ENCODE data around the gene GPR37.

GPR37 gene

GRCh38 chr7:124780608-124781007, 15.0 kb upstream of the GPR37 start:
- no peak for TF ChIP-seq ZNF8 (CRISPR knock-in tag; IDR thresholded peaks at IDR 0.05)
- TF ChIP-seq SNAI2 (CRISPR knock-in tag; IDR thresholded peaks at IDR 0.05) = no peak
- no peak for TF ChIP-seq ISL1 (CRISPR knock-in tag; IDR thresholded peaks at IDR 0.05)
- no peak for TF ChIP-seq TCF4 (CRISPR knock-in tag; IDR thresholded peaks at IDR 0.05; ENCODE audit: borderline replicate concordance)
- no peak for TF ChIP-seq CSRNP3 (CRISPR knock-in tag; IDR thresholded peaks at IDR 0.05)
- no peak for TF ChIP-seq PATZ1 (CRISPR knock-in tag; IDR thresholded peaks at IDR 0.05; ENCODE audit: borderline replicate concordance)
- TF ChIP-seq ZC3H10 (CRISPR knock-in tag; IDR thresholded peaks at IDR 0.05) = no peak
- no peak for TF ChIP-seq OSR1 (CRISPR knock-in tag; IDR thresholded peaks at IDR 0.05)
- no peak for TF ChIP-seq ARNTL (CRISPR knock-in tag; IDR thresholded peaks at IDR 0.05; ENCODE audit: borderline replicate concordance, low read depth)
- TF ChIP-seq CSDC2 (CRISPR knock-in tag; IDR thresholded peaks at IDR 0.05) = no peak
- no peak for TF ChIP-seq BACH2 (CRISPR knock-in tag; IDR thresholded peaks at IDR 0.05; ENCODE audit: borderline replicate concordance)
- no peak for TF ChIP-seq RARB (CRISPR knock-in tag; IDR thresholded peaks at IDR 0.05)
- TF ChIP-seq ZFP30 (CRISPR knock-in tag; IDR thresholded peaks at IDR 0.05) = no peak
- no peak for TF ChIP-seq ZNF70 (CRISPR knock-in tag; IDR thresholded peaks at IDR 0.05)
- TF ChIP-seq CREB5 (CRISPR knock-in tag; IDR thresholded peaks at IDR 0.05; ENCODE audit: low read depth) = no peak
- no peak for TF ChIP-seq TSHZ2 (CRISPR knock-in tag; IDR thresholded peaks at IDR 0.05)
- no peak for ATAC-seq

GRCh38 chr7:124780056-124780455, 14.5 kb upstream of the GPR37 start:
- TF ChIP-seq ZNF70 (CRISPR knock-in tag; IDR thresholded peaks at IDR 0.05) = no peak
- TF ChIP-seq TOX (CRISPR knock-in tag; IDR thresholded peaks at IDR 0.05; ENCODE audit: borderline replicate concordance) = no peak
- TF ChIP-seq RARB (CRISPR knock-in tag; IDR thresholded peaks at IDR 0.05) = no peak
- no peak for TF ChIP-seq ISL1 (CRISPR knock-in tag; IDR thresholded peaks at IDR 0.05)
- no peak for TF ChIP-seq CSRNP3 (CRISPR knock-in tag; IDR thresholded peaks at IDR 0.05)
- no peak for TF ChIP-seq BACH2 (CRISPR knock-in tag; IDR thresholded peaks at IDR 0.05; ENCODE audit: borderline replicate concordance)
- TF ChIP-seq PATZ1 (CRISPR knock-in tag; IDR thresholded peaks at IDR 0.05; ENCODE audit: borderline replicate concordance) = no peak
- TF ChIP-seq ZNF565 (CRISPR knock-in tag; conservative IDR thresholded peaks at IDR 0.05; ENCODE audit: low read depth) = no peak
- no peak for TF ChIP-seq OSR1 (CRISPR knock-in tag; IDR thresholded peaks at IDR 0.05)
- TF ChIP-seq TCF4 (CRISPR knock-in tag; IDR thresholded peaks at IDR 0.05; ENCODE audit: borderline replicate concordance) = no peak
- TF ChIP-seq ZNF8 (CRISPR knock-in tag; IDR thresholded peaks at IDR 0.05) = no peak
- no peak for TF ChIP-seq CSDC2 (CRISPR knock-in tag; IDR thresholded peaks at IDR 0.05)
- no peak for TF ChIP-seq ESRRG (CRISPR knock-in tag; IDR thresholded peaks at IDR 0.05)
- TF ChIP-seq SNAI2 (CRISPR knock-in tag; IDR thresholded peaks at IDR 0.05) = no peak
- TF ChIP-seq GLIS3 (CRISPR knock-in tag; IDR thresholded peaks at IDR 0.05) = no peak
- no peak for TF ChIP-seq ZFP3 (CRISPR knock-in tag; IDR thresholded peaks at IDR 0.05)
- ATAC-seq = no peak
